ENCODE measurements around the gene CAV1.
A peak's percentile ranks its signal among the peaks of the same experiment; 100 is the strongest.
"Not testable (repeated sequence)": the region's sequence is repeated elsewhere in the genome, so short reads cannot be mapped to it uniquely, and the experiment has no call there.

The CAV1 gene, protein sequence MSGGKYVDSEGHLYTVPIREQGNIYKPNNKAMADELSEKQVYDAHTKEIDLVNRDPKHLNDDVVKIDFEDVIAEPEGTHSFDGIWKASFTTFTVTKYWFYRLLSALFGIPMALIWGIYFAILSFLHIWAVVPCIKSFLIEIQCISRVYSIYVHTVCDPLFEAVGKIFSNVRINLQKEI

GRCh38 chr7:116524609-116525297, at the start of gene CAV1:
TSS of gene CAV1 (plus strand) at chr7:116525036. CDS start at chr7:116525063, 27 bp downstream.
- no peak for DNase-seq

DNA sequence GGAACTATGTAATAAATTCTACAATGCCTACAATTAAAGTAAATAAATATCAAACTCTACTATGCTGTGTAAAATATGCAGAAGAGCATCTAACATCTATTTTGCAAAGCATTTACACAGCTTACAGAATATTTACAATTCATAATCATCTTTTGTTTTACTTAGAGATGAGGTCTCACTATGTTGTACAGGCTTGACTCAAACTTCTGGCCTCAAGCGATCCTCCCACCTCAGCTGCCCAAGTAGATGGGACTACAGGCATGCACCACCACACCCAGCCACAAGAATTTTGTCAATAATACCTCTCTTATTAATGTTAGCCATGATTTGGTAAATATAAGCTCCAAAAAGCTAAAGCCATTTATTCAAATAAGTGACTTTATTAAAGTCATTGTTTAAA, 47.2 kb upstream of the CAV1 start:
- DNase-seq: no peak

DNA sequence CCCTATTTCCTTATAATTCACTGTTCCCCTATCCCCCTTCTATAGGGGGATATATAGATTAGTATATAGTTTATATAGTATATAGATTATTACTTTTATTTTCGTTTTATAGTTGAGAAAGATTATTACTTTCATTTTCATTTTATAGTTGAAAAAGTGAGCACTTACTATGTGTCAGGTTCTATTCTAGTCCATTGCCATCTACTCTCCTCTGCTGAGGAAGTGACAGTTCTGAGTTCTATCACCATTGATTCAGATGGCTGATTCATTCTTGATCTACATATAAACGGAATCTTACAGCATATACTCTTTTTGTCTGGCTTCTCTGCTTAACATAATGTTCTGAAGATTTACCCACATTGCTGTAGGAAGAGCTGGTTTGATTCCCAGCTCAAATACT, 46.0 kb upstream of the CAV1 start:
- DNase-seq: no peak

DNA sequence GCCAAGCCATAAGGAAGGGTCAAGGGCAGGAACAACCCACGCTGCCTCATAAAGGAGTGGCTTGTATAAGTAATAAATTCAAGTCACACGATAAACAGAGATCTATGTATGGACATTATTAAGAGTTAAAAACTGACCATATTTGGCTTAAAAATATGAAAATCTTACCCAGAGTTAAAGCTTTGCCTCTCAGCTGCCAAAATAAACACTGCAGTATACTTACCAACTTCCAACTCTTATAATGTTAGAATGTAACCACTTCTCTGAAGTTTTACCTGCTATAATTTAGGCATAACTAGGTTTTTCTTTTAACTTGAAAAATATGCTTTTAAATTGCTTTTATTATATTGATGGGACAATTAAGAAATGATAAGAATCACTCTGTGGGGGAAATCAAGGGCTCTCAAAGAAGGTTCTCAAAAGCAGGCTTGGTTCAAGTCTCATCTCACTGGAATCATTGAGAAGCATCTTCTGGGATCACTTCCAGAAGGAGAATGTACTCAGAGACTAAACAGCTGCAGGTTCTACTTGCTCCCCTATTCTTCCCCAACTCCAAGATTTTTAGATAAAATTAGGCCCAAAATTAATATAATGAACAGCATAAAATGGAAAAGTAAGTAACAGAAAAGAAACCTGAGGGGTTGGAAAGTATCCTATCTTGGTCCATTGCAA, 41.4 kb upstream of the CAV1 start:
- DNase-seq: no peak

- not testable (repeated sequence) for DNase-seq
These were observed 40.4 kb upstream of the CAV1 start for GRCh38 chr7:116484389-116484788.

GRCh38 chr7:116487907-116488521, 36.8 kb upstream of the CAV1 start:
- DNase-seq: no peak

DNA sequence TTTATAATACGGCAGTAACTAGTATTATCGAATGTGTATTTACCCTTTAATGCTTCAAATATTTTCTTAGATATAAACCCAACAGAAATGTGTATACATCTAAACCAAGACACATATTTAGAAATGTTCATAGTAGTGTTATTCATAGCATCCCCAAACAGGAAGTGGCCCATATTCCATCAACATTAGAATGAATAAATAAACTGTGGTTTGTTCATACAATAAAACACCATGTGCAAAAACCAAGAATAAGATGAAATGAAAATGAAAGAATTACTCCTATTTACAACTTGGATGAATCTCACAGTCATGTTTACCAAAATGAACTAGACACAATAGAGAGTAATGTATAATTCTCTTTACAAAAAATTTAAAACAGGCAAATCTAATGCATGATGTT, 34.5 kb upstream of the CAV1 start:
- no peak for DNase-seq

DNA sequence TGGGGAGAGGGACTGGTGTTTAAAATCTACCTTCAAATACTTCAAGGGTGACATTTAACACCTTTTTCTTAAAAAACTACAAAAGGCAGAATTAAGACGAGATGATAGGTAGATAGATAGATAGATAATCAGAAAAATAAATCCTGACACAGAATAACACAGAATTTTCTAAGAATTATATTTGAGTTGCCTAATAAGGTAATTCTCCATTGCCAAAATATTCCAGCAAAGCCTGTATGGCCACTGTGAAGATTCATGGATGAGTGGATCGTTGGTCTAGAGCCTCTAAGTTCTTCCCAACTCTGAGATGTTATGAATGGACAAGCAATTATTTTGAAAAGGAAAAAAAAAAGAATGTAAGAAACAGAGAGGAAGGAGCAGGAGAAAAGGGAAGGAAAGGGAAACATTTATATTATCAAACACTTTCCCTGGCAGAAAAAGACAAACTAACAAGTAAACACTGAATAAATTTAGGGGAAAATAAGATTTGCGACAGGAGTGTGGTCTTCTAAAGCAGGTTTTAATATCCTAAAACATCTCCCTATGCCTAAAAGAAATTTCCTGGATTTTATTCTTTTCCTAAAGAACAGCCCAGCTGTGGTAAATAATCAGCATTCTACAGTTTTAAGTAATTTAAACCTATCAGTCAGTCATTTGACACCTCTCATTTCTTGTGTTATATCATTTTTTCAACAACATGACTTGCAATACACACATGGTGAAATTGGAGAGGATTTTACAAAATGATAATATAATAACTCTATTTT, 32.8 kb upstream of the CAV1 start:
- no peak for DNase-seq

DNA sequence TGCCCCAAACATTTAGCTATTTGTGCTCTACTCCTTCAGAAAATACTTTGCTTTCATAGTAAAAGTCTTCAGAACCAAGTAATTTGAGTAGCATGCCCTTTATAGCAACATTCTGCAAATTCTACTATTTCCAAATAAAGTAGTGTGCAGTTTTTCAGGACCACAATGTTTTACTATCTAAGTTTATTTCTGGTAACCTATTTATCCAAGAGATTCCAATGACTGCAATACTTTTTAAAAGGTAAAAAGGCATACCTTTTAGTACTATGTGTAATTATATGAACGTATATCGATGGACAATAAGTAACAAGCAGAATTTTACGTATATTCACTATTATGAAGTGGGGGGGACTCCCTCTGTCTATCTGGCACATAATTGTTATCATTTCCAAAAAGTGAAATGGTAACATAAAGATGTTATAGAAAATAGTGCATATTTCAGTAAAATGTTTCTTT, 32.2 kb upstream of the CAV1 start:
- no peak for DNase-seq

DNA sequence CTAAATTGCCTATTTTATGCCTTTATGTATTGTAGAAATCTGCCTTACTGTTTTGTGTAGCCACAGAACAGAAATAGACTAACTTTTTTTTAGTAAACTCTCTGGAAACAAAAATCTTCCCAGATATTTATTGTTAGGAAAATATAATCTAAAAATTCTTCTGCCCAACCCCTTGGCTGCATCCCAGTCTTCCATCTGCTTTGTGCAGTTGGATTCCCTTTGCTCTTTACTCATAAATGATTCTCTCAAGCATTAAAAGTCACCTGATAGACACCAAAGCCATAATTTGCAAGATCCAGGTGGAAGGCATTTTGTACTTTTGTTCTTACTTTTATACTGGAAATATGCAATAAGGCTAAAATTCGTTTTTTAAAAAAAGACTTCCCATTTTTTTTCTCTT, 31.4 kb upstream of the CAV1 start:
- DNase-seq: no peak

- DNase-seq: no peak
These were observed 30.4 kb upstream of the CAV1 start for GRCh38 chr7:116494472-116494871.

GRCh38 chr7:116495736-116496135, 29.1 kb upstream of the CAV1 start:
- DNase-seq: no peak

- no peak for DNase-seq
These were observed 28.2 kb upstream of the CAV1 start for GRCh38 chr7:116496653-116497052.

GRCh38 chr7:116497708-116498107, 27.1 kb upstream of the CAV1 start:
- no peak for DNase-seq

DNA sequence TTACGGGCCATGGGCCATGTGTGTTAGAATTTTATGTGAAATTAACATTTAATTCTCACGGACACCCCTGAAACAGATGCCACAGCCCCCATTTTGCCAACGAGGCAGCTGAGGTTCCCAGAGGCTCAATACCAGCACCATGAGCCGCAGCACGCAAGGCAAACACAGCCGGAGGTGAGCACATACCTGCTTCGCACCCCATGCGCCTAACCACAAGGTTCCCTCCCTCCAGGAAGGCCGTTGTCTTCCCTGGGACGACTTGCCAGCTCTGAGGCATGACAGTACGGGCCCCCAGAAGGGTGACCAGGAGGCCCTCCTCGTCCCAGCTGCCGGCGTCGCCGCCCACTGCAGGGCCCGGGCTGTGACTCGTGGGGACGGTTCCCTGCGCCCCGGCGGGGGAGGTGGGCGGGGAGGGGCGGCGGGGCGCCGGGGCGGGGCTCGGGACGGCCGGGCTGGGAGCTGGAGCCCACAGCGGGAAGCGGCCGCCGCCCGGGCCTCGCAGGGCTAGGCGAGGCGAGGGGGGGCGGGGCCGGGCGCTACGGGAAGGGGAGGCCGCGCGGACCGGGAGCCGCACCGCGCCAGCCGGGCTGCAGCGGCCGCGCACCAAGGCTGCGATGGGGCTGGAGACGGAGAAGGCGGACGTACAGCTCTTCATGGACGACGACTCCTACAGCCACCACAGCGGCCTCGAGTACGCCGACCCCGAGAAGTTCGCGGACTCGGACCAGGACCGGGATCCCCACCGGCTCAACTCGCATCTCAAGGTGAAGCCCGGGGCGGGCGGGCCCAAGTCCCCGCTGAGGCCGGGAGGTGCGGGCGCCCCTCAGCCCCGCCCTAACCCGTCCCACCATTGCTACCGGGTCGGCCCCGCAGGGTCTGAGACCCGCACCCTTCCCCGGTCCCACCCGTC, 25.4 kb upstream of the CAV1 start, which contains the start of gene CAV2:
Gene CAV2 (plus strand): TSS at position 571 of the 910 bp plus-strand sequence. CDS start 44 bp downstream, at position 615.
- DNase-seq: peak; percentile 31

GRCh38 chr7:116500078-116500853, 24.6 kb upstream of the CAV1 start:
- peak; percentile 13 for DNase-seq

GRCh38 chr7:116501425-116502167, 23.2 kb upstream of the CAV1 start:
- no peak for DNase-seq

DNA sequence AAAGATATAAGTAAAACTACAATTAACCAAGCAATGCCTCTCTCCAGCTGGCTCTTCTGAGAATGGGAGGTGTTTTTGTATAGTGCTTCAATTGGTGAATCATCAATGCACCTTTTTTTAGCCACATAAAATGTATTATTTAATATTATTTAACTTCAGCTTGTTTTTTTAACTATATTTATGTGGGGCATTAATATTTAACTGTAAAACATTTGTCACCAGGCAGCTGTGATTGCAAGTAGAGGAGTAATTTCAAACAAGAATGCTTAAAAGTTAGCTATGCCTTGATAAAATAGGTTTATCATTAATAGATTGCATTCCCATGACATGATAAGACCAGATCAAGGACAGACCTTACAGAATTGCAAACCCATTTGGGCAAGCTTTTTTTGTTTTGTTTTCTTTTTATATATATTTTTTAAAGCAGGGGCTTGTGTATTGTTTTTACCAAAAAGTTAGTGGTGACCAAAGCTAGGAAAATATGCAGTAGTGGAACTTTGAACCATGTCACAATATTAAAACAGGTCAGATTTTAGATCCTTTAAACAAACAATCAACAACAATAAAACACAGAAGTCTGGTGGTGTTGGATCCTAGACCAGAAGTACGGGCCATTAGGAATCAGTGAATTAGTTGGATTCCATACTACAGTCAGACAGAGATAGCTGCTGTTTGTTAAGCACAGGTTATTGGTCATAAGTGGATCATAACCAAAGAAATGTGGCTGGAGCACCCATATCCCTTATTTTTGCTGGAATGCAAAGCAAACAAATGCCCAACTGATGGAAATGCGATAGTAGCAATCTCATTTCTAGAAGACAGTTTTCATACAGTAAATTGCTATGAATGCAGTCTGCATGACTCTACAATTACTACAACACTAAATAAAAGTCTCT, 22.4 kb upstream of the CAV1 start:
- DNase-seq: no peak

GRCh38 chr7:116503835-116504234, 21.0 kb upstream of the CAV1 start:
- no peak for DNase-seq

All from DMS153 (cell line).